Measurements from ENCODE around the gene F12. TPM values are rescaled to one million over a fixed set of nuclear protein-coding genes. Genes with fewer than 3 reads are reported as not detected.
A peak's percentile ranks its signal among the peaks of the same experiment; 100 is the strongest.

F12 gene
- total and polyA plus RNA-seq, 4 donors = 0.23 to 1.8 (median 0.33) TPM; not detected in 1

DNA sequence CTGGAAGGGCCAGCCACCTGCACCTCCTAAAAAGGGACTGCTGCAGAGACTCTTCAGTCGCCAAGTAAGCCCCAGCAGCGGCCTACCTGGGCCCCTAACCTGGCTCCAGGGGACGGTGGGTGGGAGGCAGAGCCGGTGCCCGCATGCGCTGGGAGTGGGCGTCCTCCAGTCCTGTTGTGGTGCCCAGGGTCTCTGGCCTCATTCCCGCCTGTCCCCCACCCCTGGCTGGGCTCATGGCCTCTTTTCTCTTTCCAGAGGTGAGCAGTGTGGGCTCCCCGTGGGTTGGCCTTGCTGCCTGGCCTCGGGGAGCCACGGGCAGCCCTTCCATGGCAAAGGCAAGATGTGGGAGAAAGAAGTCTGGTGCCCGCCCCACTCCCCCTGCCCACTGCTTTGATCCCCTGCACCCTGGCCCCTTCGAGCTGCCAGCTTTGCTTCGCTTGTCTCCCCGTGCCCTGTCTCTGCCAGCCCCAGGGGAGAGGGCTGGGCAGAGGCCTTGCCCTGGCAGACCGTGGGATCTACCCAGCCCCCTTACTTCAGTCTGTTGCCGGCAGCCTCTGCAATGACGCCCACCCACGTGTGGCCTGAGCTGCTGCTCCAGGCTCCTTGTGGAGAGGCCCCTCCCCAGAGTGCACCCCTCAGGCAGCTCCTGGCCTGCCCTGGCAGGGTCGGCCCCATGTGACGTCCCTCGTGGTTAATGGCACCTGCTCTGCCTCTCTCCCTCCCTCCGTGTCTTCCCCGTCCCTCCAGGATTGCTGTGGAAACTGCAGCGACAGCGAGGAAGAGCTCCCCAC lies 31.8 kb upstream of the F12 start:
- 82 to 88% methylated on average over 26 of the region's 26 CpGs for WGBS, 2 donors
- no peaks in the 10 kb centered on the region for H3K36me3 ChIP-seq (ENCODE audit: control insufficient read depth in 1 of 2, insufficient read depth in 2 of 2, low read length in 1 of 2)
- H3K4me1 ChIP-seq (ENCODE audit: control insufficient read depth in 1 of 2, insufficient read depth in 2 of 2, low read length in 2 of 2) = no peaks in the 10 kb centered on the region
- H3K9me3 ChIP-seq (ENCODE audit: control insufficient read depth, low read length) = no peaks in the 10 kb centered on the region
- peak in 1 of 2 donors; percentile 69 for DNase-seq
- H3K4me3 ChIP-seq (ENCODE audit: low read length in 2 of 2) = no peak overlapping the region
- intact Hi-C loops (cut with DNase I) = no loop called here
- ATAC-seq (ENCODE audit: low FRiP score) = no peak
- no peaks in the 10 kb centered on the region for H3K27me3 ChIP-seq (ENCODE audit: control insufficient read depth in 1 of 2, insufficient read depth in 2 of 2, low read length in 1 of 2)
- H3K27ac ChIP-seq (ENCODE audit: low read depth in 1 of 2, low read length in 2 of 2) = no peak overlapping the region

DNA sequence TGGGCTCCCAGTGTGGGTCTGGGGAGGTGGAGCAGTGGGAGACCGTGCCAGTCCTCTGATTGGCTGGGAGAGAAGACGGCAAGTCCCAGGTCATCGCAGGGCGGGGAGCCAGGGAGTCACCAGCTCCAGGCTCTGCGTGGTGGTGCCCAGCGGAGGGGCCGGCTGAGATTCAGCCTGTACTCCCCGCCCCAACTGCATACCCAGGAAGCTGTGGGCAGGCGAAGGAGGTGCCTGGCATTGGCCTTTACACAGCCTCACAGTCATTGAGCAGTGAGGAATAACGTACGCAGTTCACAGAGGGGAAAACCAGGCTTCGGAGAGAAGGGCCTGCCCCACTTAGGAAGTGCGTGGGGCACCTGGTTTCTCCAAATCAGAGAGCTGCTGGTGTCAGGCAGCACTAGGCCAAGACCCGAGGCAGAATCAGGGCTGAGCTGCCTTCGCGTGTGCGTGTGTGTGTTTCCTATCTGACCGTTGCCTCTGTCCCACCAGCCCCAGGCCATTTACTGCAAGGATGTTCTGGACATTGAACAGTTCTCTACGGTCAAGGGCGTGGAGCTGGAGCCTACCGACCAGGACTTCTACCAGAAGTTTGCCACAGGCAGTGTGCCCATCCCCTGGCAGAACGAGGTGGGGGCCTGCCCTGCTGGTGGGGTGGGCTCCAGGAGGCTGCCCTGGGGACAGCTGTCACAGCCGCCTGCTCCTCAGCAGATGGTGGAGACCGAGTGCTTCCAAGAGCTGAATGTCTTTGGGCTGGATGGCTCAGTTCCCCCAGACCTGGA lies 31.0 kb upstream of the F12 start:
- DNase-seq = peak in 1 of 2 donors; percentile 72
- WGBS, 2 donors = 88 to 90% methylated on average over 24 of the region's 24 CpGs
- H3K4me1 ChIP-seq (ENCODE audit: control insufficient read depth in 1 of 2, insufficient read depth in 2 of 2, low read length in 2 of 2) = no peaks in the 10 kb centered on the region
- no peaks in the 10 kb centered on the region for H3K36me3 ChIP-seq (ENCODE audit: control insufficient read depth in 1 of 2, insufficient read depth in 2 of 2, low read length in 1 of 2)
- no peaks in the 10 kb centered on the region for H3K27me3 ChIP-seq (ENCODE audit: control insufficient read depth in 1 of 2, insufficient read depth in 2 of 2, low read length in 1 of 2)
- H3K4me3 ChIP-seq (ENCODE audit: low read length in 2 of 2) = no peak overlapping the region
- H3K27ac ChIP-seq (ENCODE audit: low read depth in 1 of 2, low read length in 2 of 2) = no peak overlapping the region
- no peaks in the 10 kb centered on the region for H3K9me3 ChIP-seq (ENCODE audit: control insufficient read depth, low read length)
- intact Hi-C loops (cut with DNase I) = no loop called here
- ATAC-seq (ENCODE audit: low FRiP score) = no peak

GRCh38 chr5:177439518-177440053 lies 30.2 kb upstream of the F12 start:
- H3K9me3 ChIP-seq (ENCODE audit: control insufficient read depth, low read length) = no peaks in the 10 kb centered on the region
- H3K36me3 ChIP-seq (ENCODE audit: control insufficient read depth in 1 of 2, insufficient read depth in 2 of 2, low read length in 1 of 2) = no peaks in the 10 kb centered on the region
- H3K4me1 ChIP-seq (ENCODE audit: control insufficient read depth in 1 of 2, insufficient read depth in 2 of 2, low read length in 2 of 2) = no peaks in the 10 kb centered on the region
- intact Hi-C loops (cut with DNase I) = no loop called here
- ATAC-seq (ENCODE audit: low FRiP score) (no peak), DNase-seq (no peak)
- no peak overlapping the region for H3K27ac ChIP-seq (ENCODE audit: low read depth in 1 of 2, low read length in 2 of 2)
- no peaks in the 10 kb centered on the region for H3K27me3 ChIP-seq (ENCODE audit: control insufficient read depth in 1 of 2, insufficient read depth in 2 of 2, low read length in 1 of 2)
- H3K4me3 ChIP-seq (ENCODE audit: low read length in 2 of 2) = no peak overlapping the region
- WGBS, 2 donors = 98% methylated on average over 4 of the region's 4 CpGs

GRCh38 chr5:177438468-177438867 lies 29.1 kb upstream of the F12 start:
- Histone ChIP-seq H3K27ac (ENCODE audit: low read depth in 1 of 2, low read length in 2 of 2) (no peak overlapping the region), H3K36me3 (ENCODE audit: control insufficient read depth in 1 of 2, insufficient read depth in 2 of 2, low read length in 1 of 2) (no peaks in the 10 kb centered on the region), H3K4me3 (ENCODE audit: low read length in 2 of 2) (no peak overlapping the region), H3K27me3 (ENCODE audit: control insufficient read depth in 1 of 2, insufficient read depth in 2 of 2, low read length in 1 of 2) (no peaks in the 10 kb centered on the region), H3K9me3 (ENCODE audit: control insufficient read depth, low read length) (no peaks in the 10 kb centered on the region), H3K4me1 (ENCODE audit: control insufficient read depth in 1 of 2, insufficient read depth in 2 of 2, low read length in 2 of 2) (no peaks in the 10 kb centered on the region)
- DNase-seq (peak in 1 of 2 donors; percentile 68), ATAC-seq (ENCODE audit: low FRiP score) (no peak)
- WGBS, 2 donors = 69 to 79% methylated on average over 10 of the region's 10 CpGs
- intact Hi-C loops (cut with DNase I) = no loop called here

DNA sequence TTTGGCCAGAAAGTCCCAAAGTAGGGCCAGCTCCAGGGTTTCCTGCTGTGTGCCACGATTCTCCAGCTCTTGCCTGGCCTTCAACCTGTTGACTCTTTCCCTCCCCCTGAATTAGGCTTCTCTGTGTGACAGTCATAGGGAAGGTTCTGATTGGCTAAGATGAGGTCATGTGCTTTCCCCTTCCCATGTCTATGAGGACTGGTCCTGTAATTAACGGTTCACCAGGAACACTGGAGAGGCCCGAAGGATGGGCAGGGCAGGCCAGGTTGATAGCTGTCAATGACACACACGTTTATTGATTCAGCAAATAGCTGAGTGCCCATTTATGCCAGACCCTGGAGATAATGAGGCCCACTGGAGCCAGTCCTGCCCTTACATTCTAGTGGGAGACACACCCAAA lies 28.3 kb upstream of the F12 start:
- H3K27me3 ChIP-seq (ENCODE audit: control insufficient read depth in 1 of 2, insufficient read depth in 2 of 2, low read length in 1 of 2) = no peaks in the 10 kb centered on the region
- DNase-seq (no peak), ATAC-seq (ENCODE audit: low FRiP score) (no peak)
- H3K27ac ChIP-seq (ENCODE audit: low read depth in 1 of 2, low read length in 2 of 2) = no peak overlapping the region
- no peaks in the 10 kb centered on the region for H3K4me1 ChIP-seq (ENCODE audit: control insufficient read depth in 1 of 2, insufficient read depth in 2 of 2, low read length in 2 of 2)
- H3K9me3 ChIP-seq (ENCODE audit: control insufficient read depth, low read length) = no peaks in the 10 kb centered on the region
- H3K36me3 ChIP-seq (ENCODE audit: control insufficient read depth in 1 of 2, insufficient read depth in 2 of 2, low read length in 1 of 2) = no peaks in the 10 kb centered on the region
- intact Hi-C loops (cut with DNase I) = no loop called here
- 74 to 80% methylated on average over 4 of the region's 4 CpGs for WGBS, 2 donors
- no peak overlapping the region for H3K4me3 ChIP-seq (ENCODE audit: low read length in 2 of 2)

- peak in 1 of 2 donors; percentile 71 for DNase-seq
- no peak for ATAC-seq (ENCODE audit: low FRiP score)
- intact Hi-C loops (cut with DNase I) = no loop called here
- Histone ChIP-seq H3K27ac (ENCODE audit: low read depth in 1 of 2, low read length in 2 of 2) (no peak overlapping the region), H3K4me1 (ENCODE audit: control insufficient read depth in 1 of 2, insufficient read depth in 2 of 2, low read length in 2 of 2) (no peaks in the 10 kb centered on the region), H3K27me3 (ENCODE audit: control insufficient read depth in 1 of 2, insufficient read depth in 2 of 2, low read length in 1 of 2) (no peaks in the 10 kb centered on the region), H3K4me3 (ENCODE audit: low read length in 2 of 2) (no peak overlapping the region), H3K36me3 (ENCODE audit: control insufficient read depth in 1 of 2, insufficient read depth in 2 of 2, low read length in 1 of 2) (no peaks in the 10 kb centered on the region), H3K9me3 (ENCODE audit: control insufficient read depth, low read length) (no peaks in the 10 kb centered on the region)
- 94 to 95% methylated on average over 37 of the region's 37 CpGs for WGBS, 2 donors
Observed at GRCh38 chr5:177435847-177436536, 26.6 kb upstream of the F12 start.

DNA sequence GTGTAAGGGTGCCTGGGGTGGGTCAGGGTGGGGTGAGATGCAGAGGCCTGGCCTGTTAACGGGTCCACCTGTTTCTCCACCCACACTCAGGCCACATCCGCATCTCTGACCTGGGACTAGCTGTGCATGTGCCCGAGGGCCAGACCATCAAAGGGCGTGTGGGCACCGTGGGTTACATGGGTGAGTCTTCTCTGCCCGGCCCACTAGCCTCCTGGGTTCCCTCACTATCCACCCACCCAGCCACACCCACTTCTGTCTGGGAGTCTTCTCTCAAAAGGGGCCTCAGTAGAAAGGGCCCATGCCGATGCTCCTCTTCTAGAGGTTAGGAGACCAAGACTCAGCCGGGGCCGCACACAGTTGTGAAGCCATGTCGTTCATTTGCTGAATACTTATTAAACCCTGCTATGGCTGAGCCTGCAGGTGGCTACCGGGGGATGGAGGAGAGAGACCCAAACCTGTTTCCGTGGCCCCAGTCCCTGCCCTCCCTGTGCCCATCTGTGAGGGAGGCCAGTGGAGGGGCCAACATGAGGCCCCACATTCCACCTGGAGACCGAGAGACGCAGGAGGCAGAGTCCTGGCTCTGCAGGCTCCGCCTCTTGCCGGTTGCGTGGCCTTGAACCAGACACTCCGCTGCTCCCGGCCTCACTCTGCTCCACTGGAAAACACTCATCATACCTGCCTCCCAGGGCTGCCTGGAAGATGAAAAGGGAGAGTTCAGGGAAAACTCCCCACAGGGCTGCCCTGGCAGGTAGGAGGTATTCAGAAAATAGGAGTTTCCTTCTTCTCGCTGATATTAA lies 25.8 kb upstream of the F12 start:
- DNase-seq = no peak
- ATAC-seq (ENCODE audit: low FRiP score) = no peak
- Histone ChIP-seq H3K36me3 (ENCODE audit: control insufficient read depth in 1 of 2, insufficient read depth in 2 of 2, low read length in 1 of 2) (no peaks in the 10 kb centered on the region), H3K4me3 (ENCODE audit: low read length in 2 of 2) (no peak overlapping the region), H3K27me3 (ENCODE audit: control insufficient read depth in 1 of 2, insufficient read depth in 2 of 2, low read length in 1 of 2) (no peaks in the 10 kb centered on the region), H3K4me1 (ENCODE audit: control insufficient read depth in 1 of 2, insufficient read depth in 2 of 2, low read length in 2 of 2) (no peaks in the 10 kb centered on the region), H3K9me3 (ENCODE audit: control insufficient read depth, low read length) (no peaks in the 10 kb centered on the region), H3K27ac (ENCODE audit: low read depth in 1 of 2, low read length in 2 of 2) (no peak overlapping the region)
- intact Hi-C loops (cut with DNase I) = no loop called here
- WGBS, 2 donors = 94 to 95% methylated on average over 20 of the region's 20 CpGs

DNA sequence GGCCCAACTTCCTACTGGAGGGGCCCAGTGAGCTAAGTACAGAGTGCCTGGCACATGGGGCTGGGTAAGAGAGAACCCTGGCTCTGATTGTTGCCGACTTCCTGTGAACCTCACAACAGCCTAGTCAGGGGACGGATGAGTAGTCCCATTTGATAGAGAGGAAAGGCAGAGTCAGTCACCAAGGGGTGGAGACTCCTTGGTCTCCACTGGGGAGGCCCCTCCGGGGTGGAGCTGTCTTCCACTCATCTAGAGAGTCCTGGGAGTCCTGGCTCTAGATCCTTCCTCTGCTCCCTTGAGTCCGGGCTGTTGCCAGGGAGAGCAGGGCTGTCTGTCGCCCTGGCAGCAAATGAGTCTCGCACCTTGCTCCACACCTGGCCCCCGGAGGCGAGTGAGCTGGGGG lies 25.1 kb upstream of the F12 start:
- H3K4me3 ChIP-seq (ENCODE audit: low read length in 2 of 2) = no peak overlapping the region
- H3K9me3 ChIP-seq (ENCODE audit: control insufficient read depth, low read length) = no peaks in the 10 kb centered on the region
- ATAC-seq (ENCODE audit: low FRiP score) (no peak), DNase-seq (no peak)
- 90 to 91% methylated on average over 8 of the region's 8 CpGs for WGBS, 2 donors
- no peaks in the 10 kb centered on the region for H3K4me1 ChIP-seq (ENCODE audit: control insufficient read depth in 1 of 2, insufficient read depth in 2 of 2, low read length in 2 of 2)
- no peaks in the 10 kb centered on the region for H3K27me3 ChIP-seq (ENCODE audit: control insufficient read depth in 1 of 2, insufficient read depth in 2 of 2, low read length in 1 of 2)
- H3K27ac ChIP-seq (ENCODE audit: low read depth in 1 of 2, low read length in 2 of 2) = no peak overlapping the region
- H3K36me3 ChIP-seq (ENCODE audit: control insufficient read depth in 1 of 2, insufficient read depth in 2 of 2, low read length in 1 of 2) = no peaks in the 10 kb centered on the region
- intact Hi-C loops (cut with DNase I) = no loop called here
